Measurements from ENCODE around the gene TMEM232. TPM values are rescaled to one million over a fixed set of nuclear protein-coding genes. Genes with fewer than 3 reads are reported as not detected.

The TMEM232 gene
- total RNA-seq, 1 donor from 2014 or later = 8.4 TPM

DNA sequence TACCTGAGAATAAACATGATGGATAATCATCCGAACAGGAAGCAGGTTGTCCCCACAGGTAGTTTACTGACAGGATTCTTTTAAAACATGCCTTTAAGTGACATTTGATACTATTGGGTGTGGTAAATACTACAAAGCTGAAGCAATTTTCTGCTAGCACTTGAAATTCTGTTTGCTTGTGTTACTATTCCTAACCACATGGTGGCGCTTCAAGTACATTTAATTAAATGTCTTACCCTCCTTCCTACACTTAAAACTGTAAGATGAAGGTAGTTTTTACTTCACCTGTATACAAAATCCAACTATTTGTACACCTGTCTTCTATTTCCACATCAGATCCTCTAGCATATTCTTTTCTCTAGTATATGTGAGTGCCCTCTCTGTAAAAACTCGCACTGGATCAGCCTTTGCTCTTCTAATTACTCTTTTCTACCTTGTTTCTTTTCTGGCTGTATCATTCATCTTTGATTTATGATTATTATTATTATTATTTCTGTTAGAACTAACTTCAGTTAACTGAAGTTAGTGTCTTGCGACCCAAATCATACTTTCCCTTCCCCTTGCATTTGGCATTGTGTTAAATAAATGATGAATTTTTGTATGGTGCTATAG is 30.8 kb upstream of the TMEM232 start:
- no peak for DNase-seq (ENCODE audit: low spot score, unreplicated experiment)
- H3K27me3 Mint-ChIP-seq = no peaks in the 10 kb centered on the region
- TF ChIP-seq, protein P1, sequence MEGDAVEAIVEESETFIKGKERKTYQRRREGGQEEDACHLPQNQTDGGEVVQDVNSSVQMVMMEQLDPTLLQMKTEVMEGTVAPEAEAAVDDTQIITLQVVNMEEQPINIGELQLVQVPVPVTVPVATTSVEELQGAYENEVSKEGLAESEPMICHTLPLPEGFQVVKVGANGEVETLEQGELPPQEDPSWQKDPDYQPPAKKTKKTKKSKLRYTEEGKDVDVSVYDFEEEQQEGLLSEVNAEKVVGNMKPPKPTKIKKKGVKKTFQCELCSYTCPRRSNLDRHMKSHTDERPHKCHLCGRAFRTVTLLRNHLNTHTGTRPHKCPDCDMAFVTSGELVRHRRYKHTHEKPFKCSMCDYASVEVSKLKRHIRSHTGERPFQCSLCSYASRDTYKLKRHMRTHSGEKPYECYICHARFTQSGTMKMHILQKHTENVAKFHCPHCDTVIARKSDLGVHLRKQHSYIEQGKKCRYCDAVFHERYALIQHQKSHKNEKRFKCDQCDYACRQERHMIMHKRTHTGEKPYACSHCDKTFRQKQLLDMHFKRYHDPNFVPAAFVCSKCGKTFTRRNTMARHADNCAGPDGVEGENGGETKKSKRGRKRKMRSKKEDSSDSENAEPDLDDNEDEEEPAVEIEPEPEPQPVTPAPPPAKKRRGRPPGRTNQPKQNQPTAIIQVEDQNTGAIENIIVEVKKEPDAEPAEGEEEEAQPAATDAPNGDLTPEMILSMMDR (IDR thresholded peaks at IDR 0.05; ENCODE audit: unreplicated experiment) = peak; percentile 86
- H3K4me1 Mint-ChIP-seq (ENCODE audit: low read depth) = no peaks in the 10 kb centered on the region
- H3K27ac Mint-ChIP-seq = no peak overlapping the region
- H3K9me3 Mint-ChIP-seq (ENCODE audit: low read depth) = no peaks in the 10 kb centered on the region
- H3K36me3 Mint-ChIP-seq (ENCODE audit: insufficient read depth) = peaks cover 2% of the 10 kb centered on the region
- H3K4me3 Mint-ChIP-seq (ENCODE audit: low read depth) = no peak overlapping the region

DNA sequence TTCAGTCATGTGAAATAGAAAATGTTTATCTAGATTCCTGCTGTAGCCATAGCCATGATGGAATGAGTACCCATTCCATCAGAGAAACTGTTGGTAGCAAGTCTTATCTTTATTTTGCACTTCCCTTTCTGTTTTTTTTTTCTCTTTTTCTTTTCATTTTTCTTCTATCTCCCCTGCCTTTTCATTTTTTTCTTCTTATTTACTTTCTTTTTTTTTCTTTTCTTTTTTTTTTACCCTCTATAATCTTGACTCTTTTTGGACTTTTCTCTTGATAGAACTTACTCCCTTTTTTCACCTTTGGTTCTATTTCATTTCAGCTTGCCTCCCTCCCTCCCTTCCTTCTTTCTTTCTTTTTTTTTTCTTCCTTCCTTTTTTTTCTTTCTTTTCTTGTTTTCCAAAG is 27.7 kb upstream of the TMEM232 start:
- no peak for DNase-seq (ENCODE audit: low spot score, unreplicated experiment)
- Mint-ChIP-seq H3K27ac (no peak overlapping the region), H3K4me1 (ENCODE audit: low read depth) (no peaks in the 10 kb centered on the region), H3K4me3 (ENCODE audit: low read depth) (no peak overlapping the region), H3K9me3 (ENCODE audit: low read depth) (no peaks in the 10 kb centered on the region), H3K27me3 (no peaks in the 10 kb centered on the region), H3K36me3 (ENCODE audit: insufficient read depth) (peaks cover 2% of the 10 kb centered on the region)
- TF ChIP-seq, protein P1 (IDR thresholded peaks at IDR 0.05; ENCODE audit: unreplicated experiment) = no peak

DNA sequence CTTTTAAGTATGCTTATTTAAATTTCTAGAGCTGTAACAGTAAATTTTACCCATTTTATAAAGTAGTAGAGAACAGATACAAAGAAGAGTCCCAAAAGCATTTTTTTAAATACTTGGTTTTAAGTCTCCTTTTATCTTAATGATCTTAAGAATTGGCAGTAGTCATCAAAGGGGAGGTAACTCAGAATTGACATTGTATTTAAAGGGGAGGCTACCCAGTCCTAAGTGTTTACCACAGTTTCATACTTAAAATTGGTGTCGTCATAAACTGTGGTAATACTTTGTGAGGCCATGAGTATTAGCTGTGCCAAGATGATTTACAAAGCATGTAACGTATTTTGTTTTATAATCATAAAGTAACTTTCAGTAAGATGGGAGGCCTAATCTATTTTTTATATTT is 27.1 kb upstream of the TMEM232 start:
- H3K4me3 Mint-ChIP-seq (ENCODE audit: low read depth) = no peak overlapping the region
- no peaks in the 10 kb centered on the region for H3K4me1 Mint-ChIP-seq (ENCODE audit: low read depth)
- TF ChIP-seq, protein P1 (IDR thresholded peaks at IDR 0.05; ENCODE audit: unreplicated experiment) = no peak
- DNase-seq (ENCODE audit: low spot score, unreplicated experiment) = no peak
- H3K9me3 Mint-ChIP-seq (ENCODE audit: low read depth) = no peaks in the 10 kb centered on the region
- H3K27ac Mint-ChIP-seq = no peak overlapping the region
- peaks cover 6% of the 10 kb centered on the region for H3K36me3 Mint-ChIP-seq (ENCODE audit: insufficient read depth)
- no peaks in the 10 kb centered on the region for H3K27me3 Mint-ChIP-seq

DNA sequence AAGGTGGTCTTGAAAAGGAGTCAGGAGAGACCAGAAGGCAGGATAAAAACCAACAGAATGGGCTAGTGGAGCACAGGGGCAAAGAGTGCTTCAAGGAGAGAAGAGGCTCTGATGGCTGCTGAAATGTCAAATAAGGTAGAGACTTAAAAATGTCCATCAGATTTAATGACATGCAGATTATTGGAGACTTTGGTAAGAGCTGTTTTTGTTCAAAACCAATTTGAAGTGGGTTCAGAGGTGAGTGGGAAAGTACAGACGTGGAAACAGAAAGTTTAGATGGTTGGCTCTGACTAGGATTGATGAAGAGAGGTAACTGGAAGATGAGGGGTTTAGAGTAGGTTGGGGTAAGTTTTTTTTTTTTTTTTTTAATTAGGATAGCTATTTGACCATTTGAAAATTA is 26.5 kb upstream of the TMEM232 start:
- H3K27me3 Mint-ChIP-seq = no peaks in the 10 kb centered on the region
- no peaks in the 10 kb centered on the region for H3K9me3 Mint-ChIP-seq (ENCODE audit: low read depth)
- no peak for DNase-seq (ENCODE audit: low spot score, unreplicated experiment)
- peaks cover 6% of the 10 kb centered on the region for H3K36me3 Mint-ChIP-seq (ENCODE audit: insufficient read depth)
- no peaks in the 10 kb centered on the region for H3K4me1 Mint-ChIP-seq (ENCODE audit: low read depth)
- no peak overlapping the region for H3K4me3 Mint-ChIP-seq (ENCODE audit: low read depth)
- TF ChIP-seq, protein P1 (IDR thresholded peaks at IDR 0.05; ENCODE audit: unreplicated experiment) = no peak
- no peak overlapping the region for H3K27ac Mint-ChIP-seq

DNA sequence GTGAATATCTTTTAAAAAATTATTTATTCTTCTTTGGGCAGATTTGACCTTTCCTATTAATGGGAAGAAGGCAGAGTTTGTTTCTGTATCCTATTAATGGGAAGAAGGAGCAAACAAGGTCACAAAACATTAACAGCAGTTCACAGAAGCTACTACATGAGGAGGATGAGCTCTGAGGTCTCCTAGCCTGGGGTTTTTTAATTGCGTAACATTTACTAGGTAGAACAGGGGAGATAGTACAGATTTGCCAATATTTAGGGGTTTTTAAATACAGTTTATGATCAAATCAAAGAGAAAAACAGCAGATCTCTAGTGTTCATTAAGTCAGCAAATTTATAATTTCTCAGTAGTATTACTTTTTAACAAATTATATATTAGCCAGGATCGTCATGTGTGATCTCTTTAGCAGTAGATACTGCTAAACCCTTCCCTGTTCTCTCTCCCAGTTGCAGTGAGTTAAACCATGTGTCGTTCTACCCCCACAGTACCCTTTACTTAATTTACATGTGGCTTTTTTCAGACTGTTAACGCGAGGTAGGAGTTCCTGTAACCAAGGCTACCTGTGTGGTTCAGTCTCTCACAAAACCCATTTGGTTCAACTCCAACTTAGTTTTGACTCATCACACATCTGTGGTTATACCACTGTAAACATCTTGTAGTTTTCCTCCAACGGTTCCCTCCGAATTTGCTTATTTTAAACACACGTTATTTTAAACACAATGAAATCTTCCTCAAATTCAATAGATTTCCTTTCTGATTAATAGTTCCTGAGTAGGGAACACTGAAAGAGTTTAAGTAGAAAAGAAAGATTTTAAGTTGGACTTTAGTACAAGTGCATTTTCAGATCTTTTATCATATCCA is 25.7 kb upstream of the TMEM232 start:
- H3K4me3 Mint-ChIP-seq (ENCODE audit: low read depth) = no peak overlapping the region
- DNase-seq (ENCODE audit: low spot score, unreplicated experiment) = no peak
- TF ChIP-seq, protein P1 (IDR thresholded peaks at IDR 0.05; ENCODE audit: unreplicated experiment) = no peak
- H3K36me3 Mint-ChIP-seq (ENCODE audit: insufficient read depth) = peaks cover 8% of the 10 kb centered on the region
- H3K9me3 Mint-ChIP-seq (ENCODE audit: low read depth) = no peaks in the 10 kb centered on the region
- H3K27me3 Mint-ChIP-seq = no peaks in the 10 kb centered on the region
- no peak overlapping the region for H3K27ac Mint-ChIP-seq
- no peaks in the 10 kb centered on the region for H3K4me1 Mint-ChIP-seq (ENCODE audit: low read depth)

All from progenitor cell of endocrine pancreas (in vitro differentiated cells).